Measurements from ENCODE around the gene SLC25A47.
"Not testable (repeated sequence)": the region's sequence is repeated elsewhere in the genome, so short reads cannot be mapped to it uniquely, and the experiment has no call there.

The SLC25A47 gene

DNA sequence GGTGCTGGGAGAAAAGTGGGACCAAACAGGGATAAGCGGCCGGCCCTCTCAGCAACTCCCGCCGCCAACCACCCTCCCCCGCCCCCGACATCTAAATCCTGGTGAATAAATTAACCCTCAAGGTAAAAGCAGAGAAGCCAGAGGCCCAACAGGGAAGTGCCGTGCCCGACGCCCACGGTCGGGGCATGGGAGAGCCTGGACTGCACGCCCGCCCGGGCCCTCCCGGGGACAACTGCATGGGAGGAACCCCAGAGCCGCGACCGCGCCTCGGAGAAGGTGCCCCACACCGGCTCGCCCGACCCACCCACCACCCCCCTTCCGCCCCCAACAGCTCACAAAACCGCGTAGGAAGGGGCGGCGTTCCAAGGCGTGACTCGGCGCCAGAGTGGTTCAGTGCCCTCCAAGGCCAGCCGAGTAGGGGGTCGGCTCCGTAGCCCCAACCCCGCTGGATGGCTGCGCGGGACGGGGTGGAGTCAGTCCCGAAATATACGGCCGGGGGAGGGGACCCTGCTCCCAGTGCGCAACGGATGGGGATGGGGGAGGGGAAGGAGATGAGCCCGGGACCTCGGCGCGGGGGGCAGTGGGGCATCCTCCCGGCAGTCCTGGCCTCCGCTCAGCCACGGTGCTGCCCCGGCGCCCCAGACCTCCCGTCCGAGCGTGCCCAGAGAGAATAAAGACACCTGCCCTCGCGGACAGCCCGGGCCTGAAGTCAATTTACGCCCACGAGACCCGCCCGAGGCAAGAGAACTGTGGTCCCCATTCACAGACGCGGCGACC, 17.6 kb upstream of the SLC25A47 start:
- DNase-seq (ENCODE audit: low spot score), result peak; percentile 68

DNA sequence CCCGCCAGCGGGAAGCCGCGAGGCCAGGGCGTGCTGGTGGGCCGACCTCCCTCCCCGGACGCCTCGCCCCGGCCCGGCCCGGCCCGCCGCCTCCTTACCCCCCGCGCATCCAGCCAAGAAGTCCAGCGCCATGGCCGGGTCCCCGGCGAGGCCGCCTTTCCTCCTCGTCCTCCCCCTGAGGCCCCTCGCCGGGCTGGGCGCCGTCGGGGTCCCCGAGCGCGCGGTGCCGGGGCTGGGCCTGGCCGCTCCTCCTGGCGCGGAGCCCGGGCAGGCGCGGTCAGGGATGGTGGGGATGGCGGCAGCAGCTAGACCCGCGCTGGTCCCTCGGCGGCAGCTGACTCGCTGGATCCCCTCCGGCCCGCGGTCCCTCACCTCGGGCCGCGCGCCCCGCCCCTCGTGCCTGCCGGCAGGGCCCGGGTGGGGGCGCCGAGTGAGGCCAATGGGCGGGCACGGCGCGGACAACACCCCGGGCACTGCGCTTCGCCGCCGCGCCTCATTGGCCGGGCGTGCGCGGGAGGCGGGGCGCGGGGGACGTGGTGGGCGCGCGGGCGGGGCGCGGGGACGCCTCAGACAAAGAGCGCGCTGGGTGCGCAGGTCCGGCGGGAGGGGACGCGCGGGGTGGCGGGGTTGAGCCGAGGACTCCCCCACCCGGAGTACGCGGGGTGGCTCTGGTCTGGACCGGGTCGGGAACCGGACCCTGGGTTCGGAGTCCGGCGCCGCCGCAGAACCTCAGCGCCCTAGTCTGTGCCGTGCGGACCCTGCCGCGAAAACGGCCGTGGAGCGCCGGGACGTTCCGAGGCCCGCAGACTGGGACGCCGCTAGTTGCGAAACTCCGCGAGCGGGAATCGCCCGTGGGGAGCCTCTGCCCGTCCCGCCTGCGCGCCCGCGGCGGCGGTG, 16.8 kb upstream of the SLC25A47 start, which contains the start of gene SLC25A29:
TSS of gene SLC25A29 (minus strand) at position 344 of the 897 bp plus-strand sequence. CDS start at position 132, 212 bp downstream.
- peak; percentile 98 for DNase-seq (ENCODE audit: low spot score)

DNA sequence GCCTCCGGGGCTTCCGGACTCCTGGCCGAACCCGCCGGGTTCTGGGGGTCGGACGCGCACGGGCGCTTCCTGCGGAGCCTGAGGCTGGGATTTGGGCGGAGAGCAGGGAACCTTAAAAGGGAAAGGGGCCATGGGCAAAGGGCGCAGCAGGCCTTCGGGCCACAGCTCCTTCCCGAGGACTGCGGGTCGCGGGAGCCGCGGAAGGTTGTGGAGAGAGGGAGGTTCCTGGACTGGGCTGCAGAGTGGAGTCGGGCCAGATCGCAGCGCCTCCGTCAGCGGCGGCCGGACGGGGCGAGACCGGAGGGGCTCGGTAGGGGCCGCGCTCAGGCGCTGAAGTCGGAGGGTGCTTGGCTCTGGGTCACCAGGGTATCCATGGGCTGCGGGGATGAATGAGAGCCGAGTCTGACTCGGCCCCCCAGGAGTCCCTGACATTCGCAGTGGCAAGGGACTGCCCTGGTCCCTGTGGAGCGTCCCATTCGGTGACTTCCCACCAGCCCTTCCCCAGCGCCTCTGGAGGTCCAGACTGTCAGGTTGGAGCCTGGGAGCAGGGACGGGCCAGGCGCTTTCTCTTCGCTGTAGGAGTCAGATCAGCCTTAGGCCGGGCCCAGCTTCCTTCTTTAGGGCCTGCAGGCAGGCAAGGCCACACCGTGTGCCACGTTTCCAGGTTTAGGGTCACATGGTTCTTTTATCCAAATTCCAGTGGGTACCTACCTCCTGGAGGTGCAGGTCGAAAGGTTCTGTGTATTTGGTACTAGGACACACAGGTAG, 16.0 kb upstream of the SLC25A47 start:
- peak; percentile 52 for DNase-seq (ENCODE audit: low spot score)

DNA sequence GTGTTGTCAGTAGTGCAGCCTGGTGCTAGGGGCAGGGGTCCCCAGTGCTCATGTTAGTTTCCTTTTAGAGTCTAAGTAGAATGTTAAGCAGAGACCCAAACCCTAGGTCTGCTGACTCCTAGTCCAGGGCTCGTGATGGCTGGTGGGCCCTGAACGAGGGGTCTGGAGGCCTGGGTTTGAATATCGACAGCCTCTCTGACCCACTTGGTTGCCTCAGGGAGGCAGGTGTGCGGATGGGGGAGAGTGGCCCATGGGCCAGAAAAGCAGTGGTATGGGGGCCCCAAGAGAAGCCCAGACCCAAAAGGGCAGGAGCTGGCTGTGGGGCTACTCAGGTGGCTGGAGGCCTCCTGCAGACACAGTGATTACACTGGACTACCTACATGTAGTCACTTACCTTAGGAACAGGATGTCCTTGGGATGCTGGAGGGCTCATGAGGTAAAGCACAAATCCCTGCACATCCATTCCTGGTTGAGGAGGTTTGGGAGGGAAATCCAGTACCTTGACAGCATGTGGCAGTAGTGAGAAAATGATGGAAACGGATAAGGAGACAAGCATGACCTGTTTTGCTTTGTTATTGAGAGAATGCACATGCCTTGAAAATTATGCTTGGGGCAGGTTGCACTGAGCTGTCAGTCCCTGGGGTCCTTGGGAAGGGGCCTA, 15.2 kb upstream of the SLC25A47 start:
- DNase-seq (ENCODE audit: low spot score), result no peak

DNA sequence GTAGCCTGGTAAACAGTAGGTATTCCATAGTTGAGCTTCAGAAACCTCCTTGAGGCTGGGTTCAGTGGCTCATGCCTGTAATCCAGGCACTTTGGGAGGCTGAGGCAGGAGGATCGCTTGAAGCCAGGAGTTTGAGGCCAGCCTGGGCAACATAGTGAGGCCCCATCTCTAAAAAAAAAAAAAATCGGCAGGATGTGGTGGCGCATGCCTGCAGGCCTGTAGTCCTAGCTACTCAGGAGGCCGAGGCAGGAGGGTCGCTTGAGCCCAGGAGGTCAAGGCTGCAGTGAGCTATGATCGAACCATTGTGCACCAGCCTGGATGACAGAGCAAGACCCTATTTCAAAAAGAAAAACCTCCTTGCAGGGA, 14.7 kb upstream of the SLC25A47 start:
- DNase-seq (ENCODE audit: low spot score), result not testable (repeated sequence)

DNA sequence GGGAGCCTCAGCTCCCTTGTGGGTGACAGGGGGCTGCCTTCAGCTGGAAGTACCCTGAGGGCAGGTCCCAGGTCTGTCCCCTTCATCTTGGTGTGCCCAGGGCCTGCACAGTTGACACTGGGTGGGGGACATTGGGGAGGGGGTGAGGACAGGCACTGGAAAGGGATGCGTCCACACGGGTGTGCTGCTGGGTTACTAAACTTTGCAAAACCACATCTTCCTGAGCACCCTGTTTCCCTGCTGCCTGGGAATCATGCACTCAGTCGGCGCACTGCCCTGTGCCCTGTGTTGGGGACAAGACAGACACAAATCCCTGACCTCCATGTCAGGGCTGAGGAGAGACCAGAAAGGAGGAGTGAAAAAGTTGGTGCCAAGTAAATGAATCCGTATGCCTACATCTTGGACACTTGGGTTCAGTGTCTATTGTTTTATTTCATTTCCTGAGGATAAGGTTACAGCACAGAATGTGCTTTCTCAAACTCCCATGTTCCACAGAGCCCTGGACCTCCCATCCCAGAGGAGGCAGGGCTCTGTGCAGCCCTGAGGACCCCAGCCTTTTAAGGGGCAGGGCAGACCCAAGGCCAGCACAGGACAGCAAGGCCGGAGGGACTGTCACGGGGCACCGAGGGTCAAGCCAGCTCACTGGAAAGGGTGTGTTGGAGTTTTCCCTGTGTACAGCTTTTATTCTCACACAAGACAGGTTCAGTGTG, 14.0 kb upstream of the SLC25A47 start:
- DNase-seq (ENCODE audit: low spot score), result no peak

DNA sequence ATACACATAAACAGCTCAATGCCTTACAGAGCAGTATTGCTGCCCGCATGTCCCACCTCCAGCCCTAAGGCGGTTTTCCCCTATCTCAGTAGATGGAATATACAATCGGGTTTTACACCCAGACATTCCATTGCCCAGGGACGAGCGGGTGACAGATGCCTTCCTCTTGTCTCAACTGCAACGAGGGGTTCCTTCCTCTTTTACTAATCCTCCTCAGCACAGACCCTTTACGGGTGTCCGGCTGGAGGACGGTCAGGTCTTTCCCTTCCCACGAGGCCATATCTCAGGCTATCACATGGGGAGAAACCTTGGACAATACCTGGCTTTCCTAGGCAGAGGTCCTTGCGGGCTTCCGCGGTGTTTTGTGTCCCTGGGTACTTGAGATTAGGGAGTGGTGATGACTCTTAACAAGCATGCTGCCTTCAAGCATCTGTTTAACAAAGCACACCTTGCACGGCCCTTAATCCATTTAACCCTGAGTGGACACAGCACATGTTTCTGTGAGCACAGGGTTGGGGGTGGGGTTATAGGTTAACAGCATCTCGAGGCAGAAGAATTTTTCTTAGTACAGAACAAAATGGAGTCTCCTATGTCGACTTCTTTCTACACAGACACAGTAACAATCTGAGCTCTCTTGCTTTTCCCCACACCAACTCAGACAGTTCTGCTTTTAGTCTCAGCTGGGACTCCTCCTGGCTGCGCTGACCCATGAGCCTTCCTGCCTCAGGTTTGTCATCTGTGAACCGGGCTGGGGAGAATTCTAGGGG, 10.8 kb upstream of the SLC25A47 start:
- DNase-seq (ENCODE audit: low spot score), result not testable (repeated sequence)

DNA sequence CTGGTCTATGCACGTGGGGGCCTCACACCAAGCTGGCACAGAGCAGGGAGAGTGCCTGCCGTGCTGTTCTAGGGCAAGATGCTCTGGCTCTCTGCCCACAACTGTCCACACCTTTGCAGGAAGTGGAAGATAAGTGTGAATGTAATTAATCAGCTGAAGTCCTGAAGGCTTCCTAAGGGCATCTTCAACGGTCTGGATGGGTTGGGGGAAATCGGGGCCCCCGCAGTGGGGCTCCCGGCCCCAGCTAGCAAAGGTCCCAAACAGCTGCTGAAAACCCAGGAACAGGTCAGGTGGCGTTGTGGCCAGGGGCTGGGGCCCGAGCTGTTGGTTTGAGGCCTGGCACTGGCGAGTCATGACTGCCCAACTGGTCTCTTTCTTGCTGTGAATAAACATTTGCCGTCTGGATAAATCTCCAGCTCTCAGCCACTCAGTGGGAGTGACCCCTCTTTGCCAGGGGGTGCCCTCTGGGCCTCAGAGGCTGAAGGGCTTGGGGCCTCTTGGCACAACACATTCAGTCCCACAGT, 10.2 kb upstream of the SLC25A47 start:
- DNase-seq (ENCODE audit: low spot score), result no peak

DNA sequence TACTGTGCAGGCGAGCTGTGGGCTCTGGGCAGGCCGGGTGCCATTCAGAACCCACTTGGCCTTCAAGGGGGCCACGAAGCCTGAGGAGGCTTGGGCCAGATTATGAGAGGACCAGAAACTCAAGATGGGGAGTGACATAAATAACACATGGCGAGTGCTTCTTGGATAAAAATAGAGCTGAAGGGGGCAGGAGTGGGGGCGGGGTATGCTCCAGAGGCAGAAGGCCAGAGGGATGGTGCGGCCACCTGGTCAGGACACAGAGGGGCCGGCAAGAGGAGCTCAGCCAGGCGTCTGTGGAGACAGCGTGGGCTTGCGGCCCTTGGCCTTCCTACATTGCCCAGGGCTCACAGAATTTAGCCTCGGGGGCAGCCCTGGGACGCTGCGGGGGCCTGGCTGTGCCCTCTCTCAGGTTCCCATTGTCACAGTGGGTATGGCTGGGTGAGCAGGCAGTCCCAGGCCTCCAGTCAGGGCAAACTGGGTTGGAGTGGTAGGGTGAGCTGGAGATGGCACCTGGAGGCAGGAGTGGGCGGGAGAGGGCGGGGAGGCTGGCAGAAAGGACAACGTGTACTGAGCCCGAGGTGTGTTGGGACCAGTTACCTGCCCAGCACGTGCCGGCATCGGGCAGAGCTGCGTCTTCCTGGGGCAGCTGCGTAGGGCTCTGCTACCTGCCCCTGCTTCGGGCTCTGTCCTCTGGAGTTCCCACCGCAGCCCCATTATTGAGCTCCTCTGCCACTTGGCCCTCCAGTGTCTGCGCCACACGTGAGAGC, 9.5 kb upstream of the SLC25A47 start:
- no peak for DNase-seq (ENCODE audit: low spot score)

DNA sequence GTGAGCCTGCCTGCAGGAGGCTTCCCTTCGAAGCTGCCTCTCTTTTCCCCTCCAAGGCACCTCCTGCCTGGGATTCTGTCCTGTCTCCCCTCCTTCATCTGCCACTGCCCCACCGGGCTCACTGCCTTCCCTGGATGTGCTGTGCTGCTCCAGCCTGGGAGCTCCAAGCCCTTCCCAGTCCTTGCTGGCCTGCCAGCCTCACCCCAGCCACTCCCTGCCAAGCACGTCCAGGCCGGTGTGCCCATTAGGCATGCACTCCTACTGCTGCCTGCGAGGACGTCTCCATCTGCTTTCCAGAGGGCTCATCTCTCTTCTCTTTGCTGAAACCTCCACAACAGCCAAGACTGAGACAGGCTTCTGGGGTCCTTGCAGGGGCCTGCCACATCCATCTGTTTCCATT, 8.4 kb upstream of the SLC25A47 start:
- no peak for DNase-seq (ENCODE audit: low spot score)

DNA sequence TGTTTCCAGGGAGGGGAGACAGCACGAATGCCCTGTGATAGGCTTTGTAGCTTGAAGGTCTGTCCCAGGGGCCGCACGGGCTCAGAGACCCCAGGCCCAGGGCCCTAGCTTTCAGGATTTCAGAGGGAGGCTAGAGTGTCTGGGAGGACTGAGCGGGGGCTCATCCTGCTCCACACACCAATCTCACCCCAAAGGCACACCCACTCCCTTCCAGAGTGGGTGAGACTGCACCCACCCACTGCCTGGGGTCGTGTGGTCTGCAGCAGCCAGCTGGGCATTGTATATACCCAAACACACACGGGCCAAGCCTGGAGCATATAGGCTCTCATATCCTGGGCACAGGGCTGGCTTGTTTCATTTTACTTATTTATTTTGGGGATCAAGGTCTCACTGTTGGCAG, 5.8 kb upstream of the SLC25A47 start:
- DNase-seq (ENCODE audit: low spot score), result no peak

DNA sequence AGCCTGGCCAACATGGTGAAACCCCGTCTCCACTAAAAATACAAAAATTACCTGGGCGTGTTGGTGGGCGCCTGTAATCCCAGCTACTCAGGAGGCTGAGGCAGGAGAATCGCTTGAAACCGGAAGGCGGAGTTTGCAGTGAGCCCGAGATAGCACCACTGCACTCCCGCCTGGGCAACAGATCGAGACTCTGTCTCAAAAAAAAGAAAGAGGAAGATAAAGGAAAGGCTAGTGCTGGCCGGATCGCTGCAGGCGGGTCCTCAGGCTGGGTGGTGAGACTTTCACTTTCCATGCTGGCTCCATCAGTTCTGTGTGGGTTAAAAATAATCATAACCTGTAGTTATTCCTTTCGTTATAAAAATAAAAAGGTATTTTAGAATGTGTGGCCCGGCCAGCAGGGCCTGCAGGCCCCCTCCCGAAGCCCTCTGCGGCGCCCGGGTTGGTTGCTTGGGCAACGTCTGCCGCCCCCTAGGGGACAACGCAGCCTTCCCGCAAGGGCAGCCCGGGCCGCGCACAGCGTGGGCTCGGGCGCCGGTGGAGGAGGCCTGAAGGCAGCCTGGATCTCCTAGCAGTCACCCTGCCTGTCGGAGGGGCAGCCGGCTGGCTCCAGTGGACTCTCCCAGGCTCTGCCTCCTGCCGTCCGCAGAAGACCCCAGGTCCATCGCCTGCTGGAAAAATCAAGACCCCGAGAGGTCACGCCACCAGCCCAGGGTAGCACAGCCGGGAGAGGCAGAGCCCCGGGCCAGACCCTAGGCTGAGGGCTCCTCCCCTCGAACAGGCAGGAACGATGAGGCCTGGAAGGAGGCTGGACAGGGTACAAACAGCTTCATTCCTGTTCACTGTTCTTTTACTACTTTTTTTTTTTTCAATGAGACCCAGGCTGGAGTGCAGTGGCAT, 5.0 kb upstream of the SLC25A47 start:
- DNase-seq (ENCODE audit: low spot score), result peak; percentile 85

DNA sequence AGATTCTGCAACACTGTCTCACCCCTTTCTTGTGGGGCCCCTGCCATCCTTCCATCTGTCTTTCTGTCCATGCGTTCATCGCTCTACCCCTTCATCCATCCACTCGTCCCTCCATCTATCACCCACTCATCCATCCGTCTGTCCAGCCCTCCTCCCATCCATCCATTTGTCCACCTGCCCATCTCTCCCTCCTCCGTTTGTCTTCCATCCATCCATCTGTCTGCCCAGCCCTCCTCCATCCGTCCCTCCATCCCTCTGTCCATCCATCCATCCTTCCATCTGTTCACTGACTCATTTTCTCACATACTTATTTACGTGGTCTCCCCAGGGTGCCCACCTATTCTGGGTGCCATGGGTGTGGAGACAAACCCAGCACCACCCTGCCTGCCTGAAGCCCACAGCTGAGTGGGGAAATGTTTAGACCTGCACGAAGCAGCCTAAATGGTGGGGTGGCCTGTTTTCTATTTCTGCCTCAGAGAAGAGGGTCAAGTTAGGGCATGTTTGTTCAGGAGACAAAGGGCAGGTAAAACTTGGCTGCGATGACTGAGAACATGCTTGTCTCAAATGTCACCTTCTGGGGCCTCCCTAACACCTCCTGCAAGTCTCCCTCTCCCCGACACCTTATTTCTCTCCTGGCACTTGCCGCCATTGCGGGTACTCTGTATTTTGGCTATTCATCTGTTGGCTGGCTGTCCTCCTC, 2.8 kb upstream of the SLC25A47 start:
- no peak for DNase-seq (ENCODE audit: low spot score)

DNA sequence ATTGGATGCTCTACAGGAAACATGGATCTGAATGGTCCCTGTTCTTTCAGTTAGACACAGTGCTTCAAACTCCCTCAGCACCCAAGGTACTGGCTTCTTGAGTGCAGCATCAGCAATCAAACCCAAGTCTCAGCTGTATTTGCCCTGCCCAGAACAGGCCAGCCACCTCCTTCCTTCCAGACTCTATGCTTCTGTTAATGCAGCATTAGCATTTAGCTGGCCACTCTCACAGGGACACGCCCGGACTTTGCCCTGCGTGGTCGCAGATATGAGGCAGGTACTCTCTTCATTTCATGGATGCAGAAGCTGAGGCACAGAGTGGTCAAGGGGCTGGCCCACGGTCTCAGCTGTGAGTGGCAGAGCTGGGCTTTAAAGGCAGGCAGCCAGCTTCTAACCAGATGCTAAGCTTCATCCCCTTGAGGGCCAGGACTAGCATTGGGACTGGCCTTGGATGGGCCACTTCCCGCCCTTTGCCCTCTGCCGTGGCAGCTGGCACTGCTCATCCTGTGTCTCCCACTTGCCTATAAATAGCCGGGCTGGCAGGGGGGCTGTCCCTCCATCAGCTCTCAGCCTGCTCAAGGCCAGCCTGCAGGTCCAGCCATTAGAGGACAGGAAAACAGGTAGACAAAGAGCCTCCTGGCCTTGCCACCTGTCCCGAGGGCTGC, 1.5 kb upstream of the SLC25A47 start:
- no peak for DNase-seq (ENCODE audit: low spot score)

DNA sequence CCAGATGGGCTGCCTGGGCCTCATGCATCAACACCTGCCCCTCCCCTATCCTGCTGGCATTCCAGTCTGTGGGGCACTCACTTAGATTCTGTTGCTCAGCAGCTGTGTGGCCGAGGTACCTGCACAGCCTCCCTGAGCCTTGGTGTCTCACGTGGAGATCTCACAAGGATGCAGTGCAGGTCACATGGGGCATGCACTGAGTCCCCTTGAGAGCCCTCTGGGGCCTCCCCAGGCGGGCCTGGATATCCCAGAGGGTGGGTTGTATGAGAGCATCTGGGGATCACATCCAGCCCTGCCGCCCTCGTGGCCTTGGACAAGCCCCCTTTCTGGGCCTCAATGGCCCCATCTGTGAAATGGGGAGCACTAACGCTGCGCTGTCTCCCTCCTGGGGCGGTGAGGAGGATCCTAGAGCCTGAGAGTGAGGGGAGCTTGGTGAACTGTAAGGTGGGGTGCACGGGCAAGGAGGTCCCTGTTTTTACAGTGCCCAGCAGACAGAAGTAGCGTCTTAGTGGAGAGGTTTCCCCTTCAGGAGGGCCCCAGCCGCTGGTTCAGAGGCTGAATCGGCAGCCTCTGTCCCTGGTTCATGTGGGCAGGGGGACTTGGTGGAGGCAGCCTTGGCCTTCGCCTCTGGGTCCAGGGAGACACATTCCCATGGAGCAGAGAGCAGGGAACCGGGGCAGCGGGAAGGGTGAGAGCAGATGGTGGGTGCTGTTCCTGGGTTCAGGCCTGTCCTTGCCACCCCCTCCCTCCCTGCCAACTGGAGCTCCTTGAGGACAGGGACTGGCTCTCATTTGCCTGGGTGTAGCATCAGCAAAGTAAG, 791 bp upstream of the SLC25A47 start:
- no peak for DNase-seq (ENCODE audit: low spot score)

DNA sequence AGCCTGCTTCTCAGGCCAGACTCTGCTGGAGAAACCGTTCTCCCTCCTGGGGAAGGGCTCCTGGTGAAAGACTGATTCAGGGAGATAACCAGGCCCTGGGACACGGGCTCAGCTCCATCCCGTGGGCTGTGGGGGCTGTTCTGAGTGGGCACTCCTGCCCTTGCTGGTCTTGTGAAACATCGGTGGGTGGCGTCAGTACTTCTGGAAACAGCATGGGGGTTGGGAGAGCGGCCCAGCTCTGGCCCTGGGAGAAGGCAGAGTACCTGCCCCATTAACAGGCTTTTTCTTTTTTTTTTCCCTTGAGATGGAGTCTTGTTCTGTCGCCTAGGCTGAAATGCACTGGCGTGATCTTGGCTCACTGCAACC, 786 bp downstream of the SLC25A47 start:
- no peak for DNase-seq (ENCODE audit: low spot score)

Measured in D341Med (cell line).